GM21515 (cell line): ENCODE data around the gene PARD3B.

Source experiments
- ATAC-seq: cut with Tn5 transposase; IDR thresholded peaks from one replicate; pipeline ENCODE4 v1.9.1; 2021; ENCODE audit not compliant: unreplicated experiment

Gene PARD3B

DNA sequence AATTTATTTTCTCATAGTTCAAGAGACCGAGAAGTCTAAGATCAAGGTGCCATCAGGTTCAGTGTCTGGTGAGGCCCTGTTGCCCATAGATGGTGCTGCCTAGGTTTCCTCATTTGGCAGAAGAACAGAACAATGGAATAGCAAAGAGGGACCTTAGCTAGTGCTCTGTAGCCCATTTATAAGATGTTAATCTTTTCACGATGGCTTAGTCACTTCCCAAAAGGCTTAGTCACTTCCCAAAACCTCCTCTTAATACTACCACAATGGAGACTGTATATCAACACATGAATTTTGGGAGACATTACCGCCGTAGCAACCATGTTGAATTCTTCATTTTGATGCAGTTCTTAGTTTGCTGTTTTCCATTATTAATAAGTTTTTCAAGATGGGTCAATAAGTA lies 890.7 kb downstream of the PARD3B start:
- ATAC-seq = no peak

DNA sequence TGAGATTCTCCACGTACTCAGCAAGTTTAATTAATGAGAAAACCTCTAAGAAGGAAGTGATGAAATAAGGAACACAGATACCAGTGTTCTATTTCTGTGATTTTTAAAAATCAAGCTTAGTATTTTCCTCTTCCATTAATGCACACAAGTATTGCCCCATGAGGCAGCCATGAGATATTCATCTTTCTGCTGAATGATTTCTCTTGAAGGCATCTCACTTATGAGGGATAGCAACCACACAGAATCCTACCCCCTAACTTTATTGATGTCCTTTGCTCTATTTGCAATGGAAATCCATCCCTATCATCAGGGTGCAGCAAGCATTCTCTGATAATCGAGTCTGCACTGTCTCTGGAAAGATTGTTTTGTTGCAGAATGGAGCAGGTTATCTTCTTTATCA lies 893.0 kb downstream of the PARD3B start:
- no peak for ATAC-seq

DNA sequence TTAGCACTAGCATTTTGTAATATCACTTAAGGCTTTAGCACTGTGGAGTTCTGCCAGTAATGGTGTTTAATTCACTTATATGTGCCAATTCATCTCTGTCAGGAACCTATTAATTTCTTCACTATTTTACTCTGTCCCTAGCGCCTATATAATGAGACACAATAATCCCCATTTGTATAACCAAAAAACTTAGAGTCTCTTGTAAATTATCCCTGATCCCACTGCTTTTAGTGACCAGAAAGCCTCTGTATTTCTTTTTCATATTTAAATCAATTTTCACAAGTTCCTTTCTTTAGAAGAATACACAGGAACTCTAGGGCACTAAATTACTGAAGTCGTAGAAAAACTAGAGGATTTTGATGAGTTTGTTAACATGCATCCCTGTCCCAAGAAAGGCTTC lies 894.3 kb downstream of the PARD3B start:
- ATAC-seq = no peak

DNA sequence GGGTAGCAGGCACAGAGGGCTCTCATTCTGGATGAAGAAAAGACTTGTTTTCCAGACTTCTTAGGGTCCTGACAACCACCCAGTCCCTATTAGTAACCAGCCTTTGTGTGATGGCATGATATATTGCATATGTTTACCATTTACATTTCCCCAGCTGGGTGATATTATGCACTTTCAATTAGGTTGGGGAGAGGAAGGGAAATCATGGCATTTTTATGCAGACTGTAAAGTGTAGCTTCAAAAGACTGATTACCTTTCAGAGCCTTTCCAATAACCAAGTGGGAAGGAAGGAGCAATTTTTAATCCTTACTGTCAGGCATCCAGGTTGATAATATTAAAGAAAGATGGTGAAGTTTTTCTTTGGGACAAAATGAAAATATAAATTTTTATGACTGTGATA lies 896.2 kb downstream of the PARD3B start:
- no peak for ATAC-seq

DNA sequence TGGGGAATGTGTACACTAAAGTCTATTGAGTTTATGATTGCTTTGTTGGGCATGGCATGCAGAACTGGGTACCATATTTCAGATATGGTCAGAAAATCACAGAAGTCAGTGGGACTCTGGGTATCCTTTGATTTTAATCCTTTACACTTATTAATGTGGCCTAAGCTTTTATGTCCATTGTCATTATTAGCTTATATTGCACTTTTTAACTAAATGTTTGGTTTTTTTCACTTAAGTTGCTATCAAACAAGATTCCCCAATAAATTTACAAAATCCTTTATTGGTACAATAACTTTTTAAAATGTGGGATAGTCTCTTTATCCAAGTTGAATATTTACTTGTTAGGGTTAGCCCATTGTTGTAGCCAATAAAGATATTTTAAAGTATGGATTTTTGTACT lies 902.9 kb downstream of the PARD3B start:
- no peak for ATAC-seq

DNA sequence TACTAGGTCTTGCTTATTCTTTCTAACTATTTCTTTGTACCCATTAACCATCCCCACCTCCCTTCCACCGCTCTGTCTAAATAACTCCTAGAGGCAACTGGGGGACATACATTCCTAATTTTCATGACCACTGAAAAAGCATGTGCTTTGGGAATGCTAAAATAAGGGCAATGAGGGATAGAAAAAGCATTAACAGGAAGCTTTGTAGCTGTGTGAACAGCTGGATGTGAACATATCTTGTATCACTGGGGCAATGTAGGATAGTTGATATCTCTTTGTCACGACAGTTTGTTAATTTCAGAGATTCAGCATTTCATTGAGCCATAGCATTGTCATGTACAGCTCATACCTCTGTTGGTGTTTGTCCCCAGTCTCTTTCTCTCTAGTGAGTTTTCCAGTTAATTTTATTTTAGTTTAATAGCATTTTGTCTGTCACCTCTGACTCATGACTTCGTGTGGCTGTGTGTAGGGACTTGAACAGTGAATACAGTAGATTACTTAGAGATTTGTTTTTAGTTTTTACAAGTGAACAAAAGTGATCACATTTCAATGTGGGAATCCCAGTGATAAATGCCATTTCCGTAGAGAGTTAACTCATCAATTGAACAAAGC lies 906.7 kb downstream of the PARD3B start:
- ATAC-seq = no peak

DNA sequence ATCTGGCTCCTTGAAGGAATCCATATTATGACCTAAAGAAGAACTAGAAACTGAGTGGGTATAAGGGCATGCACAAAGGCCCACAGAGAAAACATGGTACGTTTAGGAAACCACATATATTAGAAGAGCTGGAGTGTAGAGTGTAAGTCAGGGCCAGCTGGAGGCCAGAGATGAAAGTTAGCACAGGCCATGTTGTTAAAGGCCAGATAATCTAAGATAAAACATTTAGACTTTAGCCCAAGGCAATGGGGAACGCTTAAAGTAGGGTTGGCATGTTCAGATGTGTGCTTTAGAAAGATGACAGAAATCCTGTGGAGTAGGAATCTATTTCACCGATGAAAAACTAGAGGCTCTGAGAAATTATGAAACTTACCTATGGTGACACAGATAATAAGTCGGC lies 907.9 kb downstream of the PARD3B start:
- no peak for ATAC-seq

DNA sequence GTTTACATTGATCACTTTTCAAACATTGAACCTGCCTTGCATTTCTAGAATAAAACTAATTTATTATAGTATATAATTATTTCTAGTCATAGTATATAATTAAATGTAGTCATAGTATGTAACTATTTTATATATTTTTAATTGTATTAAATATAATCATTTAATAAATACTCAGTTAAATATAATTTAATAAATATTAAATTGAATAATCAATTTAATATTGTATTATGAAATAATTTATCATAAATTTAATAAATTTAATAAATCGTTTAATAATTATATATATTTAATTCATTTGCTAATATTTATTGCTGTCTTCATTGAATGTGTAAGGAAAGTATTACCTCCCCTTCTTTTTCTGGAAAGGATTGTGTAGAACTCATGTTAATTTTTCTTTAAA lies 911.4 kb downstream of the PARD3B start:
- ATAC-seq = no peak

DNA sequence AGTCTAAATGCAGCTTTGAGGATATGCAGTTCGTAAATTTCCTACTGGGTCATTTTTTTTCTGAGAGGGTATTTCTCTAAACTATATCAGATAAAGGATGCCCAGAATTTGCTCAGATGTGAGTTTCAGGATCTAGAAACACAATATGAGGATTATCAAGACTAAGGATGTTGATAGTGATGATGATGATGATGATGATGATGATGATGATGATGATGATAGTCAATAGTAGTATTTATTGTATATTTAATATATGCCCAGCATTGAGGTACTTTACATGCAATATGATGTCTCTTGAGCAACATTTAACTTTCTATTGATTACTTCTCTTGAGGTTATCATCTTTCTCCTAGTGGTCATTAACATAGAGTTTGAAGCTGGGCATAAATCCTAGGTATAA lies 914.9 kb downstream of the PARD3B start:
- ATAC-seq = no peak

DNA sequence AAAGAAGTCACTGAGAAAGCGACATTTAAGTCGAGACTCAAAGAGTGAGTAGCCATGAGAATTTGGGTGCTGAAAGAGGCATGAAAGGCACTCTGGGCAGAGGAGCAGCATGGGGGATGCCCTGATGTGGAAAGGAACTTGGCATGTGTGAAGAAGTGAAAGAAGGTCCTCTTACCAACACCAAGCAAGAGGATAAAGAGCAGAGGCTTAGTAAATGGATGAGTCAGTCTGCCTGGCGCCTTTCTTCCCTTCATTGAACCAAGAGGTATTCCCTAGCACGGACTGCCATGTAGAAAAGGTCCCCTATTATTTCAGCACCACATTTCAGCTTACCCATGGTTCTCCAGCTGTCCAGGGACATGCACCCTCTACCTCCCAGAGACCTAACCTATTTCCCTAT lies 915.9 kb downstream of the PARD3B start:
- ATAC-seq = no peak

DNA sequence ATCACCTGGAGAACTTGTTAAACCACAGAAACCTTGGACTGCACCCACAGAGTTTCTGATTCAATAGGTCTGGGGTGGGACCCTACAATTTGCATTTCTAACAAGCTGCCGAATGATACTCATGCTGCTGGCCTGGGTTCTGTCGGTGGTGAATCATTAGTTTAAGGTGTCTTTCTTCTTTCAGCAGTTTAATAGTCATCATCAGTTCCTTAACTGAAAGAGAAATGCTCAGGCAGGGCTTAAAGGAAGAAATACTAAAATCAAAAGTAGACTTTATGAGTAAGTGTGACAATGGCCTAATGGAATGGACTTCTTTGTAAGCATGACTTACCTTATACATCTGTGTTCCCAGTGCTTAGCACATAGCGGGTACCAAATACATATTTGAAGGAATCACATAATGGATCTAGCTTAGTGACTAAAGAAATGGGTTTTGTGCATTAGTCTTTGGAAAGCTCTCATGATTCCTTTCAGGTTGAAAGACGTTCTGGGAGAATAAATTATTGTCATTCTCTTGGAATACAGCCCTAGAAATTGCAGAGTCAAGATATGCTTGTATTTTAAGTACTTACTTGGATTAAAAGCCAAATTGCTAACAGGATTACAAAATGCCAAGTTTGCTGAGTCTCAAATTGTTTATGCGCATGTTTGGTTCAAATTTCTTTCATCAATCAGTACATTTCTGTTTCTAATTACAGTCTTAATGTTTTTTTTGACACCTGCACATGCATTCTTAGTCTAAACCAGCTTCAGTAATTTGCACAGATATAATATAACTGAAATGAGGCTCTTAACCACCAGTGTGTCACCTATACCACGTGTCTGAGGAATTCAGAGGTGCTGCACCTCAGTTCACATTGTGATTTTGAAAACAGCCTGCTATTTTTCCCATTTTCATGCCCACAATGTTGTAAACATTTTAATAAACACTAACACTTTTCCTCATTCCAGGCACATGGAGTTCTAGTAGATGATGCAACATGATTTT lies 916.7 kb downstream of the PARD3B start:
- no peak for ATAC-seq

DNA sequence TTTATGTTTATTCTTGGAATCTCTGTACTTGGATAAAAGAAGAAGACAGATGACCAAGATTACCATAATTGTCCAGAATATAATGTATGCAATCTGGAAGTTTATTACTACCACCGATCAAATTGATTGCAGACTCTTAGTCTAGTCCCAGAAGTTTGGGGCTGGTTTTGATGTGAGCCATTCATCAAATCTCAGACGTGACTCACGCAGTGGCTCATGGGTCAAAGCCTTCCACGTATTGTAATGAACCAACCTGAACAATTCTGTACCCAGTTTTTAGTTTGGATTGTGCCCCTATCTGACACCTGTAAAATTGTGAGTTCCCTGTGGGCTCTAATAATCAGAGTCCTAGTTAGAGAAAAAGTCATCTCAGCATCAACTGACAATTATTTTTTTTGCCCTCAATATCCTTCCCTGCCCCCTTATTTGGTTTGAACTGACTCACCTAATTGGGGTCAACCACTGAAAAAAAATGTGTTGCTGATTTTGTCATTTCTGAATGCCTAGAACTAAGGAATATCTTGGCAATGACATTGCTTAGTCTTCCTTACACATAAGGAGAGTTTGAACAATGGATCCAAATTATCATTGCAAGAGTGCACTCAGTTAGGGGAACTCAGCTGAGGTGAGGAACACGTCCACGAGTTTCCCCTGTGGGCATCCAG lies 917.5 kb downstream of the PARD3B start:
- no peak for ATAC-seq

DNA sequence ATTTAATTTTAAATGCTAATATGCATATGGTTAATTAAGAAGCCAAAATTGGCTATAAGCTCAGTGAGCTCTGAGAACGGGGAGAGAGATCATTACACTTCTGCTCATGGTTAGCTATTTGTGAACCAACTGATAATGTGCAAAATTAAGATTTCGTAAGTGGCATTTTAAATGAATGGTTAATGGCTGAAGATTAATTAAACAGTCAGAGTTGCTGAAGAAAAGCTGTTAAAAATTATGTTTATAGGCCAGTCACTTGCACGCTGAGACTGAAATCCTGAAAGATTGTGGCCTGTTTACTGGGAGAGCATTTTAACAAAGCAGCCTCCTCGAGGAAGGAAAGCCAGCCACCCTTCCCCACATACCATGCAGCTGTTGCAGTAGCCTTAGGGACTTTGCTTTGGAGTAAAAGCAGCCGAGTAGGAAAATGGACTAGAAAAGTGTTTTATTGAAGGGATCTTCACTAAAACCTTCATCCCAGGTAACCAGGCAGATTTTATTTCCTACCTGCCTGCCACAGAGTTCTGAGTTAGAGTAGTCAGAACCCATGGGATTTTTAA lies 918.3 kb downstream of the PARD3B start:
- no peak for ATAC-seq

DNA sequence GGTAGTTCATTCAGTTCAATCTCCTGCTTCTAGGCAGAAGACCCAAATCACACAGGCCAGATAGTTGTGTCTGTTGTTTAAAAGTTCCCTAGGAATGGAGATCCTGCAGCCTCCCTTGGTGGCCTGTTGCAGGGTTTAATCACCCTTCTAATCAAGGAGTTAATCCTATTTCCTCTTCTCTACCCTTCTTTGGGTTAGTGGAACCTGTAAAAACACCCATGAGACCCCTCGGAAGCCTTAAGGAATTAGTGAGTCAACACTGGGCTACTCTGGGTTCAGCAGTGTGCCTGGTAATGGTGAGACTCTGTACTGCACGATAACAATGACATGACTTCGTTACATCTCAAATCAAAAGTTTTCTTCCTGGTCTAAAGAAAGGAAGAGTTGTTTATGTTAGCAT lies 919.4 kb downstream of the PARD3B start:
- no peak for ATAC-seq

DNA sequence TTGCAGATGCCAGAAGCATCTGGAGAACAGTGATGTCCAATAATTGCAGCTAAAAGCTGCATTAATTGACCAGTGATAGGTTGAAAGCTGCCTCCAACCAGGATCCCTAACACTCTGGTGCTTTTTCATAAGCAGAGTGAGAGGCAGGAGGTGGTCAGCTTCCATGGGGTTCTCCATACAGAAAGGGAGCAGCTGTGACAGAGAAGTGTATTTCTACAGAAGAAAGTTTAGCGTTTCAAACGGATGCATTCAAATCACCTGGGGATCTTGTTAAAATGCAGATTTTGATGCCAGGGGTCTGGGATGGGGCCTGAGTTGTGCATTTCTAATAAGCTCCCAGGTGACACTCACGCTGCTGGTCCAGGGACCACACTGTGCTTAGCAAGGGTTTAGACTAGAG lies 920.5 kb downstream of the PARD3B start:
- ATAC-seq = no peak

DNA sequence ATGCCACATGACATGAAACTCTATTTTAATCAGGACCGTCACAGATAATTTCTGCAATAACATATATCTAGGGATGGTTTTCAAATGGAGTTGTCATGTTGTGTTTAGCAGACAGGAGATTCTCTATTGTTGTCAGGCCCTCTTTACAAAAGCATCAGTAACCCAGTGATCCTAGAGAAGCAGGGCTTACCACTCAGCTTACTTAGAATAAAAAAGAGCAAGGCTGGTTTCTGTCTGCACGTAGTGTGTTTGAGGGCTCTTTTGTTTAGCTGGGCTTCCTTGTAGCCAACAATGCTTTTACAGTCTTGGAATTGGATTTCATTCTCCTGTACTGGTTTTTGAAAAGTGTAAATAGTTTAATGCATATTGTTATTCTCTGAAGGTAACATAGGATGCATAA lies 926.5 kb downstream of the PARD3B start:
- ATAC-seq = no peak

DNA sequence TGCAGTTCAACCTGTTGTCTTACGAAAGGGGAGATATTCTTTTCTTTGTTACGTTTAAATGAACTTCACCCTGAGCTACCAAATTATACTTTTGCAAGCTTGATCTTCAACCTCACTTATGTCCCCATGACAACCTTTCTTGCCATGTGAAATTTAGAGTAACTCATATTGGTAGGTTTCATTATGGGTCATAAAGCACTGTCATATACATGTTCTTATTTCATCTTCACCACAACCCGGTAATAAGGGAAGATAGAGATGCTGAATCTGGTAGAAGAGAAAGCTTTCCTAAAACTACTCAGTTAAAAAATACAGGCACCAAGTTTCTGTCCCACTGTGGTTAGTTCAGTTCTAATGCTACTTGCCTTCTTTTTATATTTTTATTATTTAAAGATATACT lies 928.5 kb downstream of the PARD3B start:
- no peak for ATAC-seq

DNA sequence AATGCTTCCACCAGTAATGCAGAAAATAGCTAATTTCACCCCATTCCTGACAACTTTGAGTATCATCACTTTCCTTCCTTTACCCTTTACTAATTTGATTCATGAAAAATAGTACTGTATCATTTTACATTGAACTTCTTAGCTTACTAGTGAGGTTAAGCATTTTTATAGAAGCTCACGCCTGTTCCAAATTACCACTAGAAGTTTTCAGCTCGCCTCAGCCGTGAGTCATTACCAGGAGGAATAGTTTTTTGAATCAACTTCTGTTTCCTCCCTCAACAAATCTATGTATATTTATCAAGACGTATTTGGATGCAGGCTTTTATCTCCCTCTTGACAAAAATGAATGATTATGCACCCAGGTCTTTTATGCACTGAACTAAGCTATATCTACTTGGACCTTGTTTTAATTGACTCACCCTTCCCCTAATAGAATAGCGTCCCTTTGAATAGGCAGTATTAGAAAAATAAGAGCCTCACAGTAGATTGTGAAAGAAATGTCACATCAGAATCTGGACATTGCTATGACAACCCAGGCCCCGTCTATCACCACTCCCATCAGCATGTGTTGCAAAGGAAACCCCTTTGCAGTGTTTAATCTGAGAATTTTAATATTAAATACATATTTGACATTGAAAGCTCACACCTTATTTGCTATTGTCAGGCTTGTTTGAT lies 929.6 kb downstream of the PARD3B start:
- ATAC-seq = no peak

DNA sequence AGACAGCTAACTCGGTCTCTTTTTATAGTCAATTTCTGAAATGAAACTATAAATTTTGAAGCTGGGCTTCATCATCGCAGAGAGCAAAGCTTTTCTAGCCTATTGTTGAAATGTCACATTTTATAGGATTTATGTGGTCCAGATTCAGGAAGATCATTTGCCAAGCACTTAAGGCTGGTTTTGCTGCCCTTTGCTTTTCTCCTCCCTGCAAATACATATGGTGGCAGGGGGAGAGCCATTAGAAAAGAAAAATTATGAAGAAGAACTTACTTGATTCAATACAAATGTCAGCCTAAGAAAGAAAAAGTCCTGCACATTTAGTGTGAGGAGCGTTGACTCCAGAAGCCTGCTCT lies 930.1 kb downstream of the PARD3B start:
- no peak for ATAC-seq

DNA sequence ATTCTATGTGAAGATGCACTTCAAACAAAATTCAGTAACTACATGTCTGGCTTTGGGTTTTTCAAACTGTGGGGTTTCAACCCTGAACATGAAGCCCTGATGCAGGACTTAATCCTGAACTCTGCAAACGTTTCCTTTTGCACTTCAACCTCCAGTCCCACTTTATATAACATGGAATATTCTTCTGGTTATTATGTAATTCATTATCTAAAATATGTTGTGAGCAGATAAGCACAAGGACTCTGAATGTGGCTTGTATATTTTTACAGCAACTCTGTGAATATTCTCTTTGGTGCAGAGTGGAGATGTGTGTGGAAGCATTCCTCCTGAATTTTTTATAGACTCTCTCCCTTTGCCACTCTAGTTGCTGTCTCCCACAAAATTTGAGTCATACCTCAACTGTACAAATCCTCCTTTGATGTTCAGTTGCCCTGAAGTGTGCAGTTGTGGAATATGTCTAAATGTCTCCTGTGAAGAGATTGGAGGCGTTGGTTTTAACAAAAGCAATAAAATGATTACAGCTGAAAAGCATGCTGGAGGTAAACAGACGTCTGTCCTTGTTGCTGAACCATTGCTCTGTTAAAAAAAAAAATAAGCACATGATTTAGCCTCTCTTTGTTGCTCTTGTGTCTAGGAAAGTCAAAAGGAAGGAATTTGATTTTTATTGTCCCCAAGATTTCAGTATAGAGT lies 931.9 kb downstream of the PARD3B start:
- no peak for ATAC-seq

DNA sequence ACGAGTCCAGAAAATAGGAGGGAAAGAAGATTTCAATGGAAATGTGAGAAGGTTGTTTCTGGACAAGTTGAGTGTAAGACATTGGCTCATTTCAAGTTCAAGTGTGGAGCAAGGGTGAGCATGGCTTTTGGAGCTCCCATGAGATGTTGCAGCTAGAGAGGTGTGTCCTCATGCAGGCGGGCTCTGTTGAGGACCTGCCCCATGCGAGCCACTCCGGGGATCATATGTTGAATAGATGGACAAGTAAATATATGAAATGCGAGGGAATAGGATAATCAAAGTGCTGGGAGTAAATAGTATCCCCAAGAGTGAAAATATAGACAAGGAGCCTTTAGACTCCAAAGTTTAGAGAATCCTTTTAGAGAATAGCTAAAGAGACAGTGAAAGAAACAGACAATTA lies 936.6 kb downstream of the PARD3B start:
- ATAC-seq = no peak
